Glutamatergic neuron (in vitro differentiated cells): ENCODE results near the gene HRC. TPM values are rescaled to one million over a fixed set of nuclear protein-coding genes. Genes with fewer than 3 reads are reported as not detected.

ENCODE experiments used
- DNase-seq: peaks from one replicate; pipeline ENCODE4 v3.0.0; 2022
- H3K27ac Mint-ChIP-seq: one replicate; pipeline ENCODE4 v1.8.0; 2020; ENCODE audit warnings: mild to moderate bottlenecking, mixed read lengths, inconsistent platforms; ENCODE audit not compliant: unreplicated experiment
- H3K27me3 Mint-ChIP-seq: one replicate; pipeline ENCODE4 v1.8.0; 2020; ENCODE audit warnings: mild to moderate bottlenecking, moderate library complexity, mixed read lengths, inconsistent platforms; ENCODE audit not compliant: unreplicated experiment
- H3K36me3 Mint-ChIP-seq: one replicate; pipeline ENCODE4 v1.8.0; 2020; ENCODE audit warnings: mild to moderate bottlenecking, mixed read lengths, inconsistent platforms; ENCODE audit not compliant: unreplicated experiment
- H3K4me1 Mint-ChIP-seq: one replicate; pipeline ENCODE4 v1.8.0; 2020; ENCODE audit warnings: mild to moderate bottlenecking, low read depth, mixed read lengths, inconsistent platforms; ENCODE audit not compliant: unreplicated experiment
- H3K4me3 Mint-ChIP-seq: one replicate; pipeline ENCODE4 v1.8.0; 2020; ENCODE audit warnings: mild to moderate bottlenecking, mixed read lengths, inconsistent platforms; ENCODE audit not compliant: unreplicated experiment
- H3K9me3 Mint-ChIP-seq: one replicate; pipeline ENCODE4 v1.8.0; 2020; ENCODE audit warnings: mild to moderate bottlenecking, moderate library complexity, mixed read lengths, inconsistent platforms; ENCODE audit not compliant: unreplicated experiment
- total RNA-seq: library from RNA; stranded (reverse); fragmentation: NEBNext Ultra II Directional; extraction: Animal tissue kit (Norgen Biotek cat#: 25700); gene quantifications from one replicate; pipeline ENCODE4 v1.2.1, GENCODE V29; 2021; ENCODE audit not compliant: unreplicated experiment
- TF ChIP-seq, protein P1 (sequence below): fragments of 200-600 bp; sonication (generic); IDR thresholded peaks from one replicate; pipeline ENCODE4 v1.5.0; 2021; ENCODE audit not compliant: partially characterized antibody, unreplicated experiment

The HRC gene
- total RNA-seq, 1 donor from 2014 or later = 26.6 TPM

DNA sequence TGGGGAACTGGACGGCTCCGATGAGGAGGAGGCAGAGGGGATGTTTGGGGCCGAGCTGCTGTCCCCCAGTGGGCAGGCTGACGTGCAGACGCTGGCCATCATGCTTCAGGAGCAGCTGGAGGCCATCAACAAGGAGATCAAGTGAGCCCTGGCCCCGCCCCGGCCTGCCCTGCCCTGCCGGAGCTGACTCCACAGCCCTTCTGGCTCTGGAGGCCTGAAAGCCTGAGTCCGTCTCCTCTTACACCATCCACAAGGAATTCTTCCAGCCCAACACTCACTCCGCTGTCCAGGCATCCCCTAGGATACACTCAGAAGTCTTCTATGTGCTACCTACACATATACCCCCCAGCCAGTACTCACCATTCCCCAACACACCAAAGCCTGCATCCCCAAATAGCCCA lies 18.4 kb downstream of the HRC start:
- Mint-ChIP-seq H3K27ac (no peak overlapping the region), H3K4me1 (peaks cover 3% of the 10 kb centered on the region), H3K9me3 (peaks cover 14% of the 10 kb centered on the region)

DNA sequence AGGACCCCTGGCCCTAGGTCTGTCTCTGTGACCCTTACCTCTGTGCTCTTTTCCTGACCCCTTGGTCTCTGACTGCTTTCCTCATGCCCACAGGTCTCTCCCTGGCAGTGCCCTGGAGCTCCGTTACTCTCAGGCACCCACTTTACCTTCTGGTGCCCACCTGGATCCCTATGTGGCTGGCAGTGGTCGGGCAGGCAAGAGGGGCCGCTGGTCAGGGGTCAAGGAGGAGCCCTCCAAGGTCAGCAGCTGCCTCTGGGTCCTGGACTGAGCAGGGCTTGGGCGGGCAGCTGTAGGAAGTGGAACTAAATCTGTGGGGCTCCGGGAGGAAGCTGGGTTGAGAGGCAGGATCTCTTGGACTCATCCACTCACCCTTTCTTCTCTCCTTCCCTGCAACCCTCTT lies 19.5 kb downstream of the HRC start:
- H3K4me3 Mint-ChIP-seq = no peak overlapping the region
- no peaks in the 10 kb centered on the region for H3K4me1 Mint-ChIP-seq
- H3K27ac Mint-ChIP-seq = no peak overlapping the region
- H3K36me3 Mint-ChIP-seq = peaks cover 12% of the 10 kb centered on the region
- DNase-seq = no peak
- H3K9me3 Mint-ChIP-seq = peaks cover 11% of the 10 kb centered on the region
- TF ChIP-seq, protein P1, sequence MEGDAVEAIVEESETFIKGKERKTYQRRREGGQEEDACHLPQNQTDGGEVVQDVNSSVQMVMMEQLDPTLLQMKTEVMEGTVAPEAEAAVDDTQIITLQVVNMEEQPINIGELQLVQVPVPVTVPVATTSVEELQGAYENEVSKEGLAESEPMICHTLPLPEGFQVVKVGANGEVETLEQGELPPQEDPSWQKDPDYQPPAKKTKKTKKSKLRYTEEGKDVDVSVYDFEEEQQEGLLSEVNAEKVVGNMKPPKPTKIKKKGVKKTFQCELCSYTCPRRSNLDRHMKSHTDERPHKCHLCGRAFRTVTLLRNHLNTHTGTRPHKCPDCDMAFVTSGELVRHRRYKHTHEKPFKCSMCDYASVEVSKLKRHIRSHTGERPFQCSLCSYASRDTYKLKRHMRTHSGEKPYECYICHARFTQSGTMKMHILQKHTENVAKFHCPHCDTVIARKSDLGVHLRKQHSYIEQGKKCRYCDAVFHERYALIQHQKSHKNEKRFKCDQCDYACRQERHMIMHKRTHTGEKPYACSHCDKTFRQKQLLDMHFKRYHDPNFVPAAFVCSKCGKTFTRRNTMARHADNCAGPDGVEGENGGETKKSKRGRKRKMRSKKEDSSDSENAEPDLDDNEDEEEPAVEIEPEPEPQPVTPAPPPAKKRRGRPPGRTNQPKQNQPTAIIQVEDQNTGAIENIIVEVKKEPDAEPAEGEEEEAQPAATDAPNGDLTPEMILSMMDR = no peak
- peaks cover 18% of the 10 kb centered on the region for H3K27me3 Mint-ChIP-seq

More for the DNA sequence above, 18.4 kb downstream of the HRC start:
- no peak for DNase-seq
- Mint-ChIP-seq H3K27me3 (peaks cover 21% of the 10 kb centered on the region), H3K36me3 (peaks cover 12% of the 10 kb centered on the region), H3K4me3 (peak overlapping the region; percentile 30)
- TF ChIP-seq, protein P1 = no peak

DNA sequence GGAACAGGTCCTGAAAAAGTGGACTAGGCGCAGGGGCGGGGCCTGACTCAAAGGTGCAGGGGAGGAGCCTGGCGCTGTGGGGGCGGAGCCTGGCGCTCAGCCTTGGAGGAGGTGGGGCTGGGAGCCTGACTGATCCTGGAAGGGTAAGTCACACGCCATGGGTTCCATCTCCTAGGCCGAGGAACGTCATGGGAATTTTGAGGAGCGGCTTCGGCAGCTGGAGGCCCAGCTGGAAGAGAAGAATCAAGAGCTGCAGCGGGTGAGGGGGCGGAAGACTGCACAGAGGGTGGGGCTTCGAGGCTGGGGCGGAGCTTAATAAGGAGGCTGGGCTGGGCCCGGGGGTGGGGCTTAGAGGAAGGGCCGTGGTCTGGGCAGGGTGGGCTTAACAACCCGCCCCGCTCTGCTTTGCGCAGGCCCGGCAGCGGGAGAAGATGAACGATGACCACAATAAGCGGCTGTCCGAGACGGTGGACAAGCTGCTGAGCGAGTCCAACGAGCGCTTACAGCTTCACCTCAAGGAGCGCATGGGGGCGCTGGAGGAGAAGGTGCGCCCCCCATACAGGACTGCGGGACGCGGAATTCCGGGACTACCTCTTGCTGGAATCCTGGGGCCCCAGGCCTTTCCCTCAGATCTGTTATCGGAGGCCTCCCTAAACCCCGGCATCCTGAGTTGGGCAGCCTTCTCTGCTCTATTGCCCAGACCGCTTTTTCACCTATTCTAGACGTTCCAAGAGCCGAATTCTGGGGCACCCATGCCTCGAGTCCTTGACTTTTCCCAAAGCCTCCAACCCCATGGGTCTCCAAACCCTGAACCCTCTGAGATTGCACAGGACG lies 21.4 kb downstream of the HRC start:
- H3K36me3 Mint-ChIP-seq = peaks cover 15% of the 10 kb centered on the region
- H3K27ac Mint-ChIP-seq = no peak overlapping the region
- H3K9me3 Mint-ChIP-seq = peaks cover 14% of the 10 kb centered on the region
- H3K4me1 Mint-ChIP-seq = peaks cover 3% of the 10 kb centered on the region
- H3K27me3 Mint-ChIP-seq = peaks cover 22% of the 10 kb centered on the region
- TF ChIP-seq, protein P1 = no peak
- peak; percentile 62 for DNase-seq
- no peak overlapping the region for H3K4me3 Mint-ChIP-seq

DNA sequence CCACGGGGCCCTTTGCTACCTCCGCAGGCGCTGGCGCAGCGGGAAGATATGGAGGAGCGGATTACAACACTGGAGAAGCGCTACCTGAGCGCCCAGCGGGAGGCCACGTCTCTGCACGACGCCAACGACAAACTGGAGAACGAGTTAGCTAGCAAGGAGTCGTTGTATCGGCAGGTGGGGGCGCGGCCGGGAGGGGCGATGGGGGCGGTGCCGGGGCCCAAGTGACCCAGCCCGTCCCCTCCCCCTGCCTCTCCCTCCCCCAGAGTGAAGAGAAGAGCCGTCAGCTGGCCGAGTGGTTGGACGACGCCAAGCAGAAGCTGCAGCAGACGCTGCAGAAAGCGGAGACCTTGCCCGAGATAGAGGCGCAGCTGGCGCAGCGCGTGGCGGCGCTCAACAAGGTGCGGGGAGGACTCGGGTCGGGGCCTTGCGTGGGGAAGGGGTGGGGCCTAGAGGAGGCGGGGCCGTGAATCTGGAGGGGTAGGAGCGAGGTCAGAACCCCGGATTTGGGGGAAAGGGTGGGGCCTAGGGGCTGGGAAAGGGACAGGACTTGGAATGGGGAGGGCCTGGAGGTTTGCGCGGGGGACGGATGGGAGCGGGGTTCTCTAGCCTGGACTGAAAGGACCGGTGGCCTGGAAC lies 22.1 kb downstream of the HRC start:
- TF ChIP-seq, protein P1 = no peak
- Mint-ChIP-seq H3K36me3 (peaks cover 17% of the 10 kb centered on the region), H3K9me3 (peaks cover 15% of the 10 kb centered on the region), H3K4me3 (no peak overlapping the region), H3K27ac (no peak overlapping the region), H3K4me1 (peaks cover 6% of the 10 kb centered on the region), H3K27me3 (peaks cover 22% of the 10 kb centered on the region)
- no peak for DNase-seq

DNA sequence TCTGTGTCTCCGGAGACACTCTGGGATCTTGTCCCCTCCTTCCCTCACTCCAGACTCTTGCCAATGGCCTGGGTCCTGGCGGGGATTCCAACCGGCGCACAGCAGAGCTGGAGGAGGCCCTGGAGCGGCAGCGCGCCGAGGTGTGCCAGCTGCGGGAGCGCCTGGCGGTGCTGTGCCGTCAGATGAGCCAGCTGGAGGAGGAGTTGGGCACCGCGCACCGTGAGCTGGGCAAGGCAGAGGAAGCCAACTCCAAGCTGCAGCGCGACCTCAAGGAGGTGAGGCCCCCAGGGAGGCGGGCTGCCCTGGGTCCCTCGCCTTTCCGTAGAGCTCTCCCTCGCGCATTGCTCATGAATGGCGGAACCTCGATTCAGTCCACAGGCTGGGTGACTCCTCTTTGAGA lies 24.9 kb downstream of the HRC start:
- H3K4me3 Mint-ChIP-seq = no peak overlapping the region
- H3K27ac Mint-ChIP-seq = no peak overlapping the region
- peaks cover 6% of the 10 kb centered on the region for H3K4me1 Mint-ChIP-seq
- H3K36me3 Mint-ChIP-seq = peaks cover 6% of the 10 kb centered on the region
- peaks cover 19% of the 10 kb centered on the region for H3K27me3 Mint-ChIP-seq
- H3K9me3 Mint-ChIP-seq = peaks cover 12% of the 10 kb centered on the region
- TF ChIP-seq, protein P1 = no peak
- DNase-seq = no peak
